Lower leg skin (tissue), 3 donors: Measurements from ENCODE around the gene FCHSD1.

Source experiments
- CTCF ChIP-seq, 3 donors: fragments of 450-650 bp; IDR thresholded peaks; one replicate each; pipeline ENCODE4 v1.5.1; 2016; ENCODE audit warnings: antibody characterized with exemption in 3 of 3, mild to moderate bottlenecking in 3 of 3, moderate library complexity in 2 of 3
- POLR2A ChIP-seq, 2 donors: fragments of 450-650 bp; IDR thresholded peaks; one replicate each; pipeline ENCODE4 v1.6.1; 2016 to 2017; ENCODE audit warnings: antibody characterized with exemption in 2 of 2, mild to moderate bottlenecking in 1 of 2, moderate library complexity in 1 of 2

GRCh38 chr5:141662028-141662427 is 10.8 kb upstream of the FCHSD1 start:
- TF ChIP-seq CTCF (IDR thresholded peaks at IDR 0.05) (no peak), POLR2A (IDR thresholded peaks at IDR 0.05) (no peak)
